ENCODE data around the gene LARGE1.

LARGE1 gene

DNA sequence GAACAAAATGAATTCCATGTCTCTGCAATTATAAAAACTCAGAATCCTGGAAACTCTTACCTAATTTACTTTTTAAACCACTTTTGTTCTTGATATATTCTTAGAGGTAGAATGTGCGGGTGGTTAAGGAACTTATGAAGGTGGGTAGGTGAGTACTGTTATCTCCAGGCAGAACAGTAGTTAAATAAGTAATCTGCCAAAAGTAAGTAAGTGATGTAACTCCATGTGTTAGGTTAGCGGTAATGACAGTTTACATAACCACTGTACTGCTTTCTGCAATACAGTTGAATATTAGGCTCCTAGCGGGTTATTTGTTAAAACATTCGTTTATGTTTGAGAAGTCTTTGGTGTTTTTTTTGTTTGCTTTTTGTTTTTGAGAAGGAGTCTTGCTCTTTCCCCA lies 7.1 kb downstream of the LARGE1 start:
- no peak for DNase-seq (ENCODE audit: low read depth)

GRCh38 chr22:33909911-33910310 lies 10.4 kb downstream of the LARGE1 start:
- DNase-seq (ENCODE audit: low read depth) = no peak

- DNase-seq (ENCODE audit: low read depth) = no peak
These were observed 11.2 kb downstream of the LARGE1 start for GRCh38 chr22:33909075-33909458.

DNA sequence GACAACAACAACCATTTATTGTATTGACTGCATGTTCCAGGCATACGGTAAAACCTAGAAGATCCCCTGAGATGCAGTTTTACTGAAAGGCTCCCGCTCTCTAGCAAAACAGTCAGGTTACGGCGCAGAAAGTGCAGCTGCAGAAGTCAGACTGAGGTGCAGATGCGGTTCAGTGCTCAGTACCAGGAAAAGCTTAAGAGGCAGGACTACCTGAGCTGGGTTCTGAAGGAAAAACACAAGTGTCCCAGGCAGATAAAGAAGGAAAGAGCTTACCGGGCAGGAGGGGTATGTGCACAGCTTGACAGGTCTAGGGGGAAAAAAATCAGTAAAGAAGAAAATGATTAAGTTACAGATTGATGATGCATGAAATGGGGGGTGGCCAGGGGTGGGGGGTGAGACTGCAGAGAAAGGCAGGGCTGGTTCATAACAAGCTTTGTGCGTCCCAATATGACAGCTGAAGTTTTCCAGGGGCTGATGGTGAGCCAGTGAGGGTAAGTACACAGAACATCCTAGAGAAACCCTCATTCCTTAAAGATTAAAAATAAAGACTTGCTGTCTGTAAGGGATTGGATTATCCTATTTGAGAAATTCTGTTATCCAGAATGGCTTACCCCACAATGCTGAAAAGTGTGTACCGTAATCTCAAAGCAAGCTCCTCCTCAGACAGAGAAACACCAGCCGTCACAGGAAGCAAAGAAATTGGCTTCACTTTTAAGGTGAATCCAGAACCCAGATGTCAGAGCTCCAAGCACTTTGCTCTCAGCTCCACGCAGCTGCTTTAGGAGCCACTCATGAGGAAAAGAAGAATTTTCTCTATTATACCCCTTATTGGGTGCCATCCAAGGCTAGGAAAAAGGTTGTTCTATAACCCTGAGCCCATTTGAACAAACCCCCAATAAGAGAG lies 11.9 kb downstream of the LARGE1 start:
- DNase-seq (ENCODE audit: low read depth) = no peak

- DNase-seq (ENCODE audit: low read depth) = no peak
These were observed 13.3 kb downstream of the LARGE1 start for GRCh38 chr22:33906954-33907353.

DNA sequence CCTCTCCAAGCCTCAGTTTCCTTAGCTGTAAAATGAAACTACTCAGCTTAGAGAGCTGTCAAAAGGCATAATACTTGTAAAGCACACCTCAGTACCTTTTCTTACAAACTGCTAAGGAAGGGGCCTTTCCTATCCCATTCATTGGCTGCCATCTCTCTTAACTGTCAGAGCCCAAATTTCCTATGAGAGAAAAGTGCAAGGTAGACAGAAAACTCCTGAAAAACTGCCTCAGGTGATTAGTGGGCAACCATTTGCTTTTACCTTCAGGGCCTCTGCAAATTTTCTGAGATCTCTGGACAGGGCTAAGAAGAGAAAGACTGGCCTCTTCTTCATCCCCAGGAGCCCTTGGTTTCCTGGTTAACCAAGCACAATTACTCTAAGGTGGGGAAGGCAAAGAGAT lies 13.8 kb downstream of the LARGE1 start:
- no peak for DNase-seq (ENCODE audit: low read depth)

GRCh38 chr22:33903012-33903411 lies 17.3 kb downstream of the LARGE1 start:
- DNase-seq (ENCODE audit: low read depth) = no peak

GRCh38 chr22:33902073-33902472 lies 18.2 kb downstream of the LARGE1 start:
- DNase-seq (ENCODE audit: low read depth) = no peak

DNA sequence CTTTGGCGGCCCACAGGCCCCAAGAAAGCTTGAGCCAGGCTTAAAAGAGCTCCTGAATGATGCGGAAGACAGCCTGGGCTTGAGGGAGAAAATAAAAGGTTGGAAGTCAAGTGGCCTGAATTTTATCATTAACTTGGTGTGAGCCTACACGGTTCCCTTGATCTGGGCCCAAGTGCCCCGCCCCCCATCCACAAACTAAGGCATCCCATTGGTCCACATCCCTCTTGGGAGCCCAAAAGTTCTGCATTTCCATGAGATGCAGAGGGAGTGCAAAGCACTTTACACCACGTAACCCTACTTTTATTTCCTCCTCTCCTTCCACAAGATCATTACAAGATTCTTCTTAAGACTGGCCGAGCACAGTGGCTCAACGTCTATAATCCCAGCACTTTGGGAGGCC lies 22.2 kb downstream of the LARGE1 start:
- DNase-seq (ENCODE audit: low read depth) = no peak

DNA sequence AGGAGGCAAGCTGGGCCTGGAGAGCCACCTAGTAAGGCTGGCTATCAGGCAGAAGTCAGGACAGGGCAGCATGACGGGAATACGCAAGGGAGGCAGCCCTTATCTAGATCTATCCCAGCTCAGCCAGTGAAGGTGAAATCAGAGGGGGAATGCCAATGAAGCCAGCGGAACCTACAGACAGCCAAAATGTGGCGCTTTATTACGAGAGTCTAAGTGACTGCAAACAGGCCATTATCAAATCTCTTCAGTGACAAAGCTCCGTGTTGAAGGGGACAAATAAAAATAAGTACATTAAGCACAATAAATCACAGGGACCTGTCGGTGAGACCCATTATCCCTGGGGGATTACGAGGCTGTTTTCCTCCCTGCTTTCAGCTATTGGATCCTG lies 22.8 kb downstream of the LARGE1 start:
- no peak for DNase-seq (ENCODE audit: low read depth)

- no peak for DNase-seq (ENCODE audit: low read depth)
These were observed 23.5 kb downstream of the LARGE1 start for GRCh38 chr22:33896575-33897447.

DNA sequence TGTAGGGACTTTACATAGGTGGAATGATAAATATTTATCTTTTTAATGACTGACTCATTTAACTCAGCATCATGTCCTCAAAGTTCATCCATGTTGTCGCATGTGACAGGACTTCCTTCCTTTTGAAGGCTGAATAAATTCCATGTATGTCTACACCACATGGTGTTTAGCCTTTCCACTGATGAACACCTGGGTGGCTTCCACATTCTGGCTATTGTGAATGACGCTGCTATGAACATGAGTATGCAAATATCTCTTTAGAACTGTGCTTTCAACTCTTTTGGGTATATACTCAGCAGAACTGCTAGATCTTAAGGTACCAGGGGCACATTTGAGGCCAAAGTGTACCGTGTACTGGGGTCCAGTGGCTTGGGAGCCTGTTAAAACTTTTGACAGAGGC lies 24.1 kb downstream of the LARGE1 start:
- no peak for DNase-seq (ENCODE audit: low read depth)

- no peak for DNase-seq (ENCODE audit: low read depth)
These were observed 24.8 kb downstream of the LARGE1 start for GRCh38 chr22:33895444-33895843.

DNA sequence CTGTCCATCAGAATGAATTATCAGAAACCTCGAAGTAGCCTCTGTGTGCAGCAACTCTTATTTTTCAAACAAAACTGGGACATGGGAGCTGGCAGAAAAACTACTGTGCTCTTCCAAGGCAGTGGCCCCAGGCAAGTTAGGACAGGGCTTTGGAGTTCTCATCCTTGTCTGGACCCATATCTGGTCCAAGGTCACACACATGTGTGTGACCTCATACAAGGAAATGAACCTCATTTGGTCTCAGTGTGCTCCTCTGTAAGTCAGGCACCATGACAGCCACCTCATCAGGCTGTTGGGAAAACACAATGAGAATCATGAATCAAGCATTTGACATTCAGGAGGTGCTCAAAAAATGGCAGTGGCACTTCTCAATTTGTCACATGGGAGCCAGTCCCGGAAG lies 25.8 kb downstream of the LARGE1 start:
- no peak for DNase-seq (ENCODE audit: low read depth)

- DNase-seq (ENCODE audit: low read depth) = no peak
These were observed 26.2 kb downstream of the LARGE1 start for GRCh38 chr22:33894036-33894435.

GRCh38 chr22:33893512-33893911 lies 26.8 kb downstream of the LARGE1 start:
- no peak for DNase-seq (ENCODE audit: low read depth)

- no peak for DNase-seq (ENCODE audit: low read depth)
These were observed 28.3 kb downstream of the LARGE1 start for GRCh38 chr22:33891992-33892391.

GRCh38 chr22:33891455-33891854 lies 28.8 kb downstream of the LARGE1 start:
- no peak for DNase-seq (ENCODE audit: low read depth)

DNA sequence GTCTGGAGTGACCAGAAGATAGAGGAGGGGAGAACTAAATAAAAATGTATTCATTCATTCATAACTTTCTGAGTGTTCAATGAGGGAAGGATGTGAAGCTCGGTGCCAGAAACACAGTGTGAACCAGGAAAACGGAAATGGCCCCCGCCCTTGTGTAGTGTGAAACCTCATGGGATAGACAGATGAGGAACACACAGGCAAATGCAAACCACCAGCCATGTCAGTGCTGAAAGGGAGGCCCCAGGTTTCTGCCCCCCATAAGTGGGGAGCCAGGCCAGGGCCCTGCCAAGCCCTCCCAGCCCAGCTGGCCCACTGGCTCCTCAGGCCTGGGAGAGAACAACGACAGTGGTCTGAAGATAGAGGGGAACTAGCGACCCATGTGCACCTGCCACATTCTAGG lies 30.5 kb downstream of the LARGE1 start:
- no peak for DNase-seq (ENCODE audit: low read depth)

GRCh38 chr22:33888821-33889220 lies 31.5 kb downstream of the LARGE1 start:
- DNase-seq (ENCODE audit: low read depth) = no peak

- DNase-seq (ENCODE audit: low read depth) = no peak
These were observed 33.1 kb downstream of the LARGE1 start for GRCh38 chr22:33887173-33887572.

DNA sequence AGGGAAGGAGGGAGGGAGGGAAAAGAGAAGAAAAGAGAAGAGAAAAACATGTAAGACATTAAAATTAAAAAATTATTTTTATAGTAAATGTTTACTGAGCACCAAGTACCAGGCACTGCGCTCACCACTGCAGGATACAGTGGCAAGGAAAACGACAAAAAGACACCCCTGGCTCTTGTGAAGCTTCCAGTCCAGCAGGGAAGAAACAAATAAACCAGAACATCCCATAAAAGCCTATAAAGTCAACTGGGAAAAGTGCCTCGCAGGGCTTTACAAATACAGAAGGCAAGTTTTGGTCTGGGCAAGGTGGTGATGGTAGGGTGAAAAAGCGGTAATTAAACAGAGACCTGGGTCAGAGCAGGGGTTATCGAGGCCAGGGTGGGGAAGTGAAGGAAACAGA lies 33.6 kb downstream of the LARGE1 start:
- no peak for DNase-seq (ENCODE audit: low read depth)

- DNase-seq (ENCODE audit: low read depth) = no peak
These were observed 35.4 kb downstream of the LARGE1 start for GRCh38 chr22:33884829-33885228.

Measured in activated T-cell treated with anti-CD3 and anti-CD28 coated beads for 1 hour (primary cell).